SK-N-MC (cell line): ENCODE measurements around the gene LHX3.

Experiments used
- DNase-seq: peaks from one replicate; pipeline ENCODE4 v3.0.0-alpha.2; 2011; ENCODE audit warnings: low read depth, low spot score
- H3K27ac ChIP-seq: fragments of 200-600 bp; sonication (generic); 2 replicates; pipeline ENCODE4 v1.5.1; 2016; ENCODE audit warnings: mixed run types
- H3K36me3 ChIP-seq: fragments of 200-600 bp; sonication (generic); 2 replicates; pipeline ENCODE4 v1.6.1; 2017; ENCODE audit warnings: antibody characterized with exemption, low read length, mixed read lengths; ENCODE audit not compliant: insufficient read depth
- H3K4me3 ChIP-seq: fragments of 200-600 bp; sonication (generic); 2 replicates; pipeline ENCODE4 v1.5.1; 2016
- H3K9ac ChIP-seq: fragments of 200-600 bp; sonication (generic); 2 replicates; pipeline ENCODE4 v1.8.0; 2017; ENCODE audit warnings: mixed run types, mixed read lengths; ENCODE audit not compliant: insufficient read length
- H3K9me3 ChIP-seq: fragments of 200-600 bp; sonication (generic); 2 replicates; pipeline ENCODE4 v1.6.1; 2017; ENCODE audit warnings: low read depth, mild to moderate bottlenecking, antibody characterized with exemption, low read length, moderate library complexity, mixed read lengths
- EZH2 ChIP-seq: fragments of 200-600 bp; sonication (generic); IDR thresholded peaks from one replicate; pipeline ENCODE4 v1.6.1; 2017; ENCODE audit warnings: antibody characterized with exemption
- FOXP2 ChIP-seq: optimal IDR thresholded peaks from 2 replicates; pipeline ENCODE3; 2011; ENCODE audit warnings: mild to moderate bottlenecking, moderate library complexity; ENCODE audit not compliant: insufficient read depth; ENCODE audit errors: extremely low read length, control extremely low read depth
- POLR2AphosphoS5 ChIP-seq: IDR thresholded peaks from 2 replicates; pipeline ENCODE4 v1.6.1; 2012; ENCODE audit warnings: mild to moderate bottlenecking, low read depth, low read length, borderline replicate concordance

The LHX3 gene

GRCh38 chr9:136190237-136190601 lies 14.7 kb downstream of the LHX3 start:
- no peak for DNase-seq
- Histone ChIP-seq H3K27ac (peak overlapping the region; percentile 87), H3K36me3 (no peaks in the 10 kb centered on the region), H3K4me3 (no peak overlapping the region), H3K9me3 (no peaks in the 10 kb centered on the region), H3K9ac (no peak overlapping the region)
- TF ChIP-seq POLR2AphosphoS5 (no peak), EZH2 (no peak), FOXP2 (no peak)

GRCh38 chr9:136189394-136190236 lies 15.3 kb downstream of the LHX3 start:
- no peaks in the 10 kb centered on the region for H3K9me3 ChIP-seq
- DNase-seq: no peak
- H3K27ac ChIP-seq: peak overlapping the region; percentile 87
- no peaks in the 10 kb centered on the region for H3K36me3 ChIP-seq
- TF ChIP-seq POLR2AphosphoS5: no peak
- TF ChIP-seq EZH2: no peak
- no peak for TF ChIP-seq FOXP2
- H3K4me3 ChIP-seq: 0 out of 2 replicates have a peak overlapping the region, but pooled peaks have one; percentile 22
- peak overlapping the region; percentile 46 for H3K9ac ChIP-seq

- Histone ChIP-seq H3K4me3 (no peak overlapping the region), H3K9ac (no peak overlapping the region), H3K36me3 (no peaks in the 10 kb centered on the region), H3K9me3 (no peaks in the 10 kb centered on the region), H3K27ac (peak overlapping the region; percentile 21; the same call in 1 of the 2 replicates)
- TF ChIP-seq EZH2 (no peak), FOXP2 (no peak)
- DNase-seq: no peak
Measured at GRCh38 chr9:136187683-136188586, 17.0 kb downstream of the LHX3 start.

GRCh38 chr9:136187197-136187596 lies 17.7 kb downstream of the LHX3 start:
- Histone ChIP-seq H3K9me3 (no peaks in the 10 kb centered on the region), H3K9ac (no peak overlapping the region), H3K36me3 (no peaks in the 10 kb centered on the region), H3K27ac (peak overlapping the region; percentile 36; the same call in 1 of the 2 replicates), H3K4me3 (no peak overlapping the region)
- TF ChIP-seq EZH2: no peak
- no peak for TF ChIP-seq POLR2AphosphoS5
- no peak for TF ChIP-seq FOXP2
- DNase-seq: no peak

- Histone ChIP-seq H3K27ac (no peak overlapping the region), H3K4me3 (no peak overlapping the region), H3K9me3 (no peaks in the 10 kb centered on the region), H3K9ac (no peak overlapping the region), H3K36me3 (no peaks in the 10 kb centered on the region)
- no peak for TF ChIP-seq POLR2AphosphoS5
- no peak for TF ChIP-seq EZH2
- TF ChIP-seq FOXP2: no peak
- no peak for DNase-seq
Measured at GRCh38 chr9:136186386-136186785, 18.5 kb downstream of the LHX3 start.

GRCh38 chr9:136185596-136186366 lies 19.1 kb downstream of the LHX3 start:
- TF ChIP-seq EZH2 (no peak), FOXP2 (no peak), POLR2AphosphoS5 (no peak)
- Histone ChIP-seq H3K4me3 (no peak overlapping the region), H3K9ac (no peak overlapping the region), H3K36me3 (no peaks in the 10 kb centered on the region), H3K27ac (no peak overlapping the region), H3K9me3 (no peaks in the 10 kb centered on the region)
- DNase-seq: no peak

GRCh38 chr9:136185066-136185465 lies 19.9 kb downstream of the LHX3 start:
- TF ChIP-seq POLR2AphosphoS5: no peak
- no peak for TF ChIP-seq FOXP2
- TF ChIP-seq EZH2: no peak
- H3K27ac ChIP-seq: peak overlapping the region; percentile 71
- no peak overlapping the region for H3K4me3 ChIP-seq
- H3K9ac ChIP-seq: no peak overlapping the region
- no peak for DNase-seq
- no peaks in the 10 kb centered on the region for H3K36me3 ChIP-seq
- no peaks in the 10 kb centered on the region for H3K9me3 ChIP-seq

GRCh38 chr9:136182850-136183422 lies 22.0 kb downstream of the LHX3 start:
- no peak overlapping the region for H3K9ac ChIP-seq
- H3K27ac ChIP-seq: peak overlapping the region; percentile 83
- no peak overlapping the region for H3K4me3 ChIP-seq
- no peaks in the 10 kb centered on the region for H3K36me3 ChIP-seq
- TF ChIP-seq EZH2 (no peak), POLR2AphosphoS5 (no peak), FOXP2 (no peak)
- DNase-seq: no peak
- no peaks in the 10 kb centered on the region for H3K9me3 ChIP-seq
